ENCODE results near the gene PIK3IP1.

DNA sequence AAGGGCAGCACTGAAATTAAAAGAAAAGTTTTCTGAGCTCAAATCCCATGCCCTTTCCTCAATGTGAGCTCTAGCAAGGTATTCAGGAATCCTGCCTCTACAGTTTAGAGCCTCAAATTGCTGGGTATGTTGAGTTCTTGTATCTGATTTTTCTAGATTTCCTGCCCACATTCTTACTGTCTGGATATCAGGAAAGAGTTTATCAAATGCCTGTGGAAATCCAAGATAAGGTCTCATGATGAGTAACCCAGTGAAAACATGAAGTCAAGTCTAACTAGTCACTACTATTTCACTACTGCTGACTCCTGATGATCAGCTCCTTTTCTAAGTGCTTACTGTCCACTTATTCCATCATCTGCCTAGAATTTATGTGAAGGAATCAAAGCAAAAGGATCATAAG is 50.4 kb downstream of the PIK3IP1 start:
- TF ChIP-seq, protein P1, sequence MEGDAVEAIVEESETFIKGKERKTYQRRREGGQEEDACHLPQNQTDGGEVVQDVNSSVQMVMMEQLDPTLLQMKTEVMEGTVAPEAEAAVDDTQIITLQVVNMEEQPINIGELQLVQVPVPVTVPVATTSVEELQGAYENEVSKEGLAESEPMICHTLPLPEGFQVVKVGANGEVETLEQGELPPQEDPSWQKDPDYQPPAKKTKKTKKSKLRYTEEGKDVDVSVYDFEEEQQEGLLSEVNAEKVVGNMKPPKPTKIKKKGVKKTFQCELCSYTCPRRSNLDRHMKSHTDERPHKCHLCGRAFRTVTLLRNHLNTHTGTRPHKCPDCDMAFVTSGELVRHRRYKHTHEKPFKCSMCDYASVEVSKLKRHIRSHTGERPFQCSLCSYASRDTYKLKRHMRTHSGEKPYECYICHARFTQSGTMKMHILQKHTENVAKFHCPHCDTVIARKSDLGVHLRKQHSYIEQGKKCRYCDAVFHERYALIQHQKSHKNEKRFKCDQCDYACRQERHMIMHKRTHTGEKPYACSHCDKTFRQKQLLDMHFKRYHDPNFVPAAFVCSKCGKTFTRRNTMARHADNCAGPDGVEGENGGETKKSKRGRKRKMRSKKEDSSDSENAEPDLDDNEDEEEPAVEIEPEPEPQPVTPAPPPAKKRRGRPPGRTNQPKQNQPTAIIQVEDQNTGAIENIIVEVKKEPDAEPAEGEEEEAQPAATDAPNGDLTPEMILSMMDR (IDR thresholded peaks at IDR 0.05), result no peak
- TF ChIP-seq EZH2 (IDR thresholded peaks at IDR 0.05) (no peak), EZH2phosphoT487 (IDR thresholded peaks at IDR 0.05) (no peak)
